ENCODE results near the gene PTH1R.

DNA sequence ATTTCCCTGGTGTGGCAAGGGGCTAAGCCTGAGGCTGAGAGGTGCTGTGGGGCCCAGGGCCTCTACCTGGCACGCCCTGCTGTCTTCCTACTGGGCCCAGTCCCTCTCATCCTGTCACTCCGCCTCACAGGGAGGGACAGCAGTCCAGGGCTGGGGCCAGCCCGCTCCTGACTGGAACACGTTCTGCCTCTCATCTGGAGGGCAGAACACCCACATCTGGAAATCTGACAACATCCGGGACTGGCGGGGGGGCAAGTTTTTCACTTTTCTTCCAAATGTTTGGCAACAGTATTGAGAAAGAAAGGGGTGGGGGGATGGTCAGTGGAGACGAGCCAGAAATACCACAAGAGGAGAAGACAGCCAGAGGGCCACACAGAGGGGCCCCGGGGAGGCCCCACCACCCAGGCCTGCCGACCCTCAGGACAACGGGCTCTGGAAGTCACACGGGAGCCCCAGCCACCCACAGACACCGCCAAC is 12.5 kb upstream of the PTH1R start:
- TF ChIP-seq YY1 (IDR thresholded peaks at IDR 0.05; ENCODE audit: insufficient read depth, insufficient read length) = no peak
- TF ChIP-seq SUZ12 (IDR thresholded peaks at IDR 0.05; ENCODE audit: extremely low read depth, insufficient read depth, insufficient read length) = no peak
